Measurements from ENCODE around the gene ZNF555. TPM values are rescaled to one million over a fixed set of nuclear protein-coding genes. Genes with fewer than 3 reads are reported as not detected.

ZNF555 gene
- total RNA-seq, 1 donor from 2014 or later, result 7.7 TPM

DNA sequence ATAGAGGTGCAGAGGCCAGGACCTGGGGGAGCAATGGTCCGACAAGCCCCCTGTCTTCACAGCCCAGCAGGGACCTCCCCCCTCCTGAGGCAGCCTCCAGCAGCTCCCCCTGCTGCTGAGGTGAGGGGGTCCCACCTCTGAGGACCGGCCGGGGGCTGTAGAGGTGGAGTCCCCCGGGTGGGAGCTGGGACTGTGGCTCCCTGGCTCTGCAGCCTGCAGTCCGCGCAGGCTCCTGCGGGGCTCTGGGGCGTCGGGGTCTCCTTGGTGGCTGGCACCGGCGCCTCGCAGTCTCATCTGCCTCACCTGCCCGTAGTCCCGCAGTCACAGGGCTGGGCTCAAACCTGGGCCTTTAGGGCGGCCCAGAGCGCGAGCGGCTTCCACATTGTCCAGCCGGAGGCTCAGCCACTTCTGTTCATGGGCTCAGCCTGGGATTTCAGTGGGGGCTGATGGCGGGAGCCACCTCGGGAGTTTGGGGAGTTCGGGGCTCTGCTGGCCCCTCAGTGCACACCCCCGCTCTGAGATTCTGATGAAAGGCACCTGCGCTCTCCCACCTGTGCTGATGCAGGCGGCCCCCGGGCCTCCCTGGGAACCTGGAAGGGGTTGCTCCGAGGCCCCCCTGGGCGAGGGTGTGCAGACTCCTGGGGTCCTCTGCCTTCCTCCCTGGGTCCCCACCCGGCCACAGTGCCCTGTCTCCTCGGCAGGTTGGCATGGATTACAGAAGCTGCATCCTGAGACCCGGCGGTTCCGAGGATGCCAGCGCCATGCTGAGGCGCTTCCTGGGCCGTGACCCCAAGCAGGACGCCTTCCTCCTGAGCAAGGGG lies 28.7 kb upstream of the ZNF555 start:
- H3K36me3 ChIP-seq, result peaks cover 40% of the 10 kb centered on the region

DNA sequence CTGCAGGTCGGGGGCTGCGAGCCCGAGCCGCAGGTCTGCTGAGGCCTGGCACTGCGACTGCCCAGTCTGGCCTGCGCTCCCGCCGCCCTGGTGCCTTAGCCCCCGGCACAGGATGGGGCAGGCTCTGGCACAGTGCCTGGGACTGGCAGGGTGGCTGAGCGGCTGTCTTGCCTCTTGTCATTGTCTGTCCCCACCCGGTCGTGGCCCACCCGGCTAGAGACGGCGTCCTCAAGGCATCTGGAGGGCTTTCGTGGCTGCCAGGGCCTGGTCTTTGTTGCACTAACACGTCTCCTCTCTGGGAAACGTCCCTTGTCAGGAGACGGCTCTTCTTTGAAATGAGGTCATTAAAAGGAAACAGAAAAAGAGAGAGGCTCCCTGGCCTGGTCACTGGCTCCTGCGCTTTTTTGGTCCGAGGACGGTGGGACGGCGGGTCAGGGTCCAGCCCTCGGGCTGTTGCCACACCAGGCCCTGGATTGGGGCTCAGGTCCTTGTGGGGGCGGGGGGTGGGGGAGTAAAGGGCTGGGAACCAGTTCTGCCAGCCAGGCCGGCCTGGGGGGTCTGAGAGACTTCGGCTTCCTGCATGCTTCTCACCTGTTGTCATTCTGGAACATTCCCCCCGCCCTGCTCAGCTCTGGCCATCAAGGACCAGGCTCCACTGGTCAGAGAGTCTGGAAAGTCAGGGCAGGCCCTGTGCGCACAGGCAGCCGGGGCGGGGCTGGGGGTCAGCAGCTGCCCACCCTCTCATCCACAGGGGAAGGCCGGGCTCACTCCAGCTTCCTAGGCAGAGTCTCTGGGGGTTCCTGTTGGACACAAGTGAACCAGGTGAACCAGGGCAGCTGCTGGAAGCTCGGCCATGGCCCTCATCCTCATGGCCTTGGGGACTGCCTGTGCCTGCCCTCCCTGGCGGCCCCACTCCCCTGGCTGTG lies 27.8 kb upstream of the ZNF555 start:
- TF ChIP-seq, protein P1, sequence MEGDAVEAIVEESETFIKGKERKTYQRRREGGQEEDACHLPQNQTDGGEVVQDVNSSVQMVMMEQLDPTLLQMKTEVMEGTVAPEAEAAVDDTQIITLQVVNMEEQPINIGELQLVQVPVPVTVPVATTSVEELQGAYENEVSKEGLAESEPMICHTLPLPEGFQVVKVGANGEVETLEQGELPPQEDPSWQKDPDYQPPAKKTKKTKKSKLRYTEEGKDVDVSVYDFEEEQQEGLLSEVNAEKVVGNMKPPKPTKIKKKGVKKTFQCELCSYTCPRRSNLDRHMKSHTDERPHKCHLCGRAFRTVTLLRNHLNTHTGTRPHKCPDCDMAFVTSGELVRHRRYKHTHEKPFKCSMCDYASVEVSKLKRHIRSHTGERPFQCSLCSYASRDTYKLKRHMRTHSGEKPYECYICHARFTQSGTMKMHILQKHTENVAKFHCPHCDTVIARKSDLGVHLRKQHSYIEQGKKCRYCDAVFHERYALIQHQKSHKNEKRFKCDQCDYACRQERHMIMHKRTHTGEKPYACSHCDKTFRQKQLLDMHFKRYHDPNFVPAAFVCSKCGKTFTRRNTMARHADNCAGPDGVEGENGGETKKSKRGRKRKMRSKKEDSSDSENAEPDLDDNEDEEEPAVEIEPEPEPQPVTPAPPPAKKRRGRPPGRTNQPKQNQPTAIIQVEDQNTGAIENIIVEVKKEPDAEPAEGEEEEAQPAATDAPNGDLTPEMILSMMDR (IDR thresholded peaks at IDR 0.05), result no peak
- ATAC-seq (no peak), DNase-seq (no peak)
- Histone ChIP-seq H3K27me3 (ENCODE audit: low read depth) (no peaks in the 10 kb centered on the region), H3K4me1 (no peaks in the 10 kb centered on the region), H3K4me3 (no peak overlapping the region), H3K27ac (no peak overlapping the region), H3K9me3 (no peaks in the 10 kb centered on the region), H3K36me3 (peaks cover 31% of the 10 kb centered on the region)
- intact Hi-C loops (cut with DNase I), result no loop called here

More for the DNA sequence above, 28.7 kb upstream of the ZNF555 start:
- DNase-seq (no peak), ATAC-seq (no peak)
- intact Hi-C loops (cut with DNase I), result no loop called here
- H3K4me3 ChIP-seq, result no peak overlapping the region
- no peaks in the 10 kb centered on the region for H3K4me1 ChIP-seq
- no peaks in the 10 kb centered on the region for H3K27me3 ChIP-seq (ENCODE audit: low read depth)
- TF ChIP-seq, protein P1 (IDR thresholded peaks at IDR 0.05), result no peak
- no peaks in the 10 kb centered on the region for H3K9me3 ChIP-seq
- H3K27ac ChIP-seq, result no peak overlapping the region

DNA sequence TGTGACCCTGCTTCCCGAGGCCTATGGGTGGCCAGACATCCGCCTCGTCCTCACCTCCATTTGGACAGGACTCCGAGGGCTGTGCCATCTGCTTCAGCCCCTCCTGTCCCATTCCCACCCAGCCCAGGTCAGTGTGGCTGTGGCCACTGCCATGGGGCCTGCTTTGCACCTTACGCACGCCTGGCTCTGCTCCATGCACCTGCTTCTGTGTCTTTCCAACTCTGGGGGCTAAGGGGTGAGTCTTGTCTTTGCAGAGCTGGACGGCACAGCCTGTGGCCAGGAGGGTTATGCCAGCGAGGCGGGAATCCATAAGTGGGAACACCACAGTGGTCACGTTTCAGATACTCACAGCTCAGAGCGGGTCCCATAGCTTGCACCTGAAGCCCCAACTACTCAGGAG lies 26.8 kb upstream of the ZNF555 start:
- no peaks in the 10 kb centered on the region for H3K27me3 ChIP-seq (ENCODE audit: low read depth)
- ATAC-seq, result no peak
- peaks cover 4% of the 10 kb centered on the region for H3K4me1 ChIP-seq
- H3K9me3 ChIP-seq, result no peaks in the 10 kb centered on the region
- H3K4me3 ChIP-seq, result no peak overlapping the region
- no peak for DNase-seq
- intact Hi-C loops (cut with DNase I), result no loop called here
- peaks cover 22% of the 10 kb centered on the region for H3K36me3 ChIP-seq
- no peak overlapping the region for H3K27ac ChIP-seq
- TF ChIP-seq, protein P1 (IDR thresholded peaks at IDR 0.05), result no peak

- ATAC-seq (no peak), DNase-seq (no peak)
- peaks cover 6% of the 10 kb centered on the region for H3K4me1 ChIP-seq
- H3K27ac ChIP-seq, result no peak overlapping the region
- H3K36me3 ChIP-seq, result peaks cover 16% of the 10 kb centered on the region
- no peaks in the 10 kb centered on the region for H3K9me3 ChIP-seq
- TF ChIP-seq, protein P1 (IDR thresholded peaks at IDR 0.05), result no peak
- no peak overlapping the region for H3K4me3 ChIP-seq
- no peaks in the 10 kb centered on the region for H3K27me3 ChIP-seq (ENCODE audit: low read depth)
- intact Hi-C loops (cut with DNase I), result no loop called here
These were observed 26.1 kb upstream of the ZNF555 start for GRCh38 chr19:2815191-2815614.

GRCh38 chr19:2815923-2816322 lies 25.4 kb upstream of the ZNF555 start:
- Histone ChIP-seq H3K27me3 (ENCODE audit: low read depth) (no peaks in the 10 kb centered on the region), H3K4me1 (peaks cover 13% of the 10 kb centered on the region), H3K9me3 (no peaks in the 10 kb centered on the region), H3K27ac (no peak overlapping the region), H3K36me3 (peaks cover 8% of the 10 kb centered on the region), H3K4me3 (no peak overlapping the region)
- intact Hi-C loops (cut with DNase I), result no loop called here
- peak; percentile 42 for DNase-seq
- ATAC-seq, result no peak
- TF ChIP-seq, protein P1 (IDR thresholded peaks at IDR 0.05), result no peak

All from lower lobe of right lung (tissue), 2 donors.